ENCODE results near the gene TSPAN32.

DNA sequence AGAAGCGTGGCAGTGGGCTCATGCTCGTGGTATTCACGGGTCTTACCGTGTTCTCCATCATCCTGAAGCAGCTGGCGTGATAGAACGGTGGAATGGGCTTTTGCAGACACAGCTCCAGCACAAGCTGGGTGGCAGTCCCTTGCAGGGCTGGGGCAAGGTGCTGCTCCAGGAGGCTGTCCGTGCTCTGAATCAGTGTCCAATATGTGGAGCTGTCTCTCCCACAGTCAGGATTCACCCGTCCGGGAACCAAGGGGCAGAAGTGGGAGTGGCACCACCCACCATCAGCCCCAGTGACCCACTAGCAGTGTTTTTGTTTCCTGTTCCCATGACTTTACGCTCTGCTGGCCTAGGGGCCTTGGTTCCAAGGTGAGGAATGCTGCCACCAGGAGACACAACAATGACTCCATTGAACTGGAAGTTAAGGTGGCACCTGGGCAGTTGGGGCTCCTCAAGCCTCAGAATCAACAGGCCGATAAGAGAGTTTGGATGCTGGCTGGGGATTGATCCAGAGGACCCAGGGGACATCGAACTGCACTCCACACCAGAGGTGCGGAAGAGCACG, 58.3 kb downstream of the TSPAN32 start:
- TF ChIP-seq, protein P1, sequence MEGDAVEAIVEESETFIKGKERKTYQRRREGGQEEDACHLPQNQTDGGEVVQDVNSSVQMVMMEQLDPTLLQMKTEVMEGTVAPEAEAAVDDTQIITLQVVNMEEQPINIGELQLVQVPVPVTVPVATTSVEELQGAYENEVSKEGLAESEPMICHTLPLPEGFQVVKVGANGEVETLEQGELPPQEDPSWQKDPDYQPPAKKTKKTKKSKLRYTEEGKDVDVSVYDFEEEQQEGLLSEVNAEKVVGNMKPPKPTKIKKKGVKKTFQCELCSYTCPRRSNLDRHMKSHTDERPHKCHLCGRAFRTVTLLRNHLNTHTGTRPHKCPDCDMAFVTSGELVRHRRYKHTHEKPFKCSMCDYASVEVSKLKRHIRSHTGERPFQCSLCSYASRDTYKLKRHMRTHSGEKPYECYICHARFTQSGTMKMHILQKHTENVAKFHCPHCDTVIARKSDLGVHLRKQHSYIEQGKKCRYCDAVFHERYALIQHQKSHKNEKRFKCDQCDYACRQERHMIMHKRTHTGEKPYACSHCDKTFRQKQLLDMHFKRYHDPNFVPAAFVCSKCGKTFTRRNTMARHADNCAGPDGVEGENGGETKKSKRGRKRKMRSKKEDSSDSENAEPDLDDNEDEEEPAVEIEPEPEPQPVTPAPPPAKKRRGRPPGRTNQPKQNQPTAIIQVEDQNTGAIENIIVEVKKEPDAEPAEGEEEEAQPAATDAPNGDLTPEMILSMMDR (IDR thresholded peaks at IDR 0.05 in 4 of 5, conservative IDR thresholded peaks at IDR 0.05 in 1 of 5) = no peak
- no peak for TF ChIP-seq POLR2A (IDR thresholded peaks at IDR 0.05)
